ENCODE data around the gene KYAT1.

GRCh38 chr9:128862401-128862851, 19.3 kb downstream of the KYAT1 start:
- TF ChIP-seq ESRRA (IDR thresholded peaks at IDR 0.05; ENCODE audit: borderline replicate concordance, low read length) = no peak
- TF ChIP-seq CTCF (IDR thresholded peaks at IDR 0.05) = no peak
- no peak for TF ChIP-seq ZSCAN20 (CRISPR knock-in tag; IDR thresholded peaks at IDR 0.05)
- no peak for TF ChIP-seq SREBF2 (IDR thresholded peaks at IDR 0.05)
- TF ChIP-seq PBX3 (IDR thresholded peaks at IDR 0.05) = no peak
- no peak for TF ChIP-seq POLR2A (IDR thresholded peaks at IDR 0.05; ENCODE audit: low read length)
- TF ChIP-seq KDM5A (IDR thresholded peaks at IDR 0.05) = no peak
